Right lobe of liver (tissue), 4 donors: ENCODE measurements around the gene GBP3.

Source experiments
- POLR2A ChIP-seq: fragments of 450-650 bp; IDR thresholded peaks from one replicate; pipeline ENCODE4 v1.6.1; 2017; ENCODE audit warnings: antibody characterized with exemption, mild to moderate bottlenecking
- TF ChIP-seq, protein P1 (sequence below), 4 donors: fragments of 200-600 bp in 3 of 4; fragments of 450-650 bp in 1 of 4; IDR thresholded peaks; one replicate each; pipeline versions ENCODE4 v1.5.1 to v1.8.0; 2016 to 2022; ENCODE audit warnings: antibody characterized with exemption in 4 of 4, mild to moderate bottlenecking in 2 of 4
- donor health status: DM: no; HTN: no; CAD: no.
- donor health status: DM: no; HTN: no; CAD: no.
- donor health status: DM: no; HTN: yes; CAD: no.

DNA sequence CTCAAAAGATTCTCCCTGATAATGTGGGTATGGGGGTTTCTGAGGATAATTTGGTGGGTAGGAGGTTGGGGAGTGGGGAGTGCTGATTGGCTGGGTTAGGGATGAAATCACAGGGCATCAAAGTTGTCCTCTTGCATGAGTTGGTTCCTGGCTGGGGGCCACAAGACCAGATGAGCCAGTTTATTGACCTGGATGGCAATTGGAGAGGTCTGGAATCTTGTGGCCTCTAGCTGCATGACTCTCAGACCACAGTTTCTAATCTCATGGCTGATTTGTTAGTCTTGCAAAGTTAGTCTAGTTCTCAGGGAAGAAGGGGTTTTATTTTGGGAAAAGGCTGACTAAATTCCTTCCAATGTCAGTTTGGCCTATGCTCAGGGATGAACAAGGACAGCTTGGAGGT is 45.6 kb upstream of the GBP3 start:
- TF ChIP-seq, protein P1, sequence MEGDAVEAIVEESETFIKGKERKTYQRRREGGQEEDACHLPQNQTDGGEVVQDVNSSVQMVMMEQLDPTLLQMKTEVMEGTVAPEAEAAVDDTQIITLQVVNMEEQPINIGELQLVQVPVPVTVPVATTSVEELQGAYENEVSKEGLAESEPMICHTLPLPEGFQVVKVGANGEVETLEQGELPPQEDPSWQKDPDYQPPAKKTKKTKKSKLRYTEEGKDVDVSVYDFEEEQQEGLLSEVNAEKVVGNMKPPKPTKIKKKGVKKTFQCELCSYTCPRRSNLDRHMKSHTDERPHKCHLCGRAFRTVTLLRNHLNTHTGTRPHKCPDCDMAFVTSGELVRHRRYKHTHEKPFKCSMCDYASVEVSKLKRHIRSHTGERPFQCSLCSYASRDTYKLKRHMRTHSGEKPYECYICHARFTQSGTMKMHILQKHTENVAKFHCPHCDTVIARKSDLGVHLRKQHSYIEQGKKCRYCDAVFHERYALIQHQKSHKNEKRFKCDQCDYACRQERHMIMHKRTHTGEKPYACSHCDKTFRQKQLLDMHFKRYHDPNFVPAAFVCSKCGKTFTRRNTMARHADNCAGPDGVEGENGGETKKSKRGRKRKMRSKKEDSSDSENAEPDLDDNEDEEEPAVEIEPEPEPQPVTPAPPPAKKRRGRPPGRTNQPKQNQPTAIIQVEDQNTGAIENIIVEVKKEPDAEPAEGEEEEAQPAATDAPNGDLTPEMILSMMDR (IDR thresholded peaks at IDR 0.05) = no peak
- TF ChIP-seq POLR2A = no peak
